Measurements from ENCODE around the gene HOXC5. TPM values are rescaled to one million over a fixed set of nuclear protein-coding genes. Genes with fewer than 3 reads are reported as not detected.

The HOXC5 gene
- total RNA-seq, 1 donor from 2014 or later: not detected

DNA sequence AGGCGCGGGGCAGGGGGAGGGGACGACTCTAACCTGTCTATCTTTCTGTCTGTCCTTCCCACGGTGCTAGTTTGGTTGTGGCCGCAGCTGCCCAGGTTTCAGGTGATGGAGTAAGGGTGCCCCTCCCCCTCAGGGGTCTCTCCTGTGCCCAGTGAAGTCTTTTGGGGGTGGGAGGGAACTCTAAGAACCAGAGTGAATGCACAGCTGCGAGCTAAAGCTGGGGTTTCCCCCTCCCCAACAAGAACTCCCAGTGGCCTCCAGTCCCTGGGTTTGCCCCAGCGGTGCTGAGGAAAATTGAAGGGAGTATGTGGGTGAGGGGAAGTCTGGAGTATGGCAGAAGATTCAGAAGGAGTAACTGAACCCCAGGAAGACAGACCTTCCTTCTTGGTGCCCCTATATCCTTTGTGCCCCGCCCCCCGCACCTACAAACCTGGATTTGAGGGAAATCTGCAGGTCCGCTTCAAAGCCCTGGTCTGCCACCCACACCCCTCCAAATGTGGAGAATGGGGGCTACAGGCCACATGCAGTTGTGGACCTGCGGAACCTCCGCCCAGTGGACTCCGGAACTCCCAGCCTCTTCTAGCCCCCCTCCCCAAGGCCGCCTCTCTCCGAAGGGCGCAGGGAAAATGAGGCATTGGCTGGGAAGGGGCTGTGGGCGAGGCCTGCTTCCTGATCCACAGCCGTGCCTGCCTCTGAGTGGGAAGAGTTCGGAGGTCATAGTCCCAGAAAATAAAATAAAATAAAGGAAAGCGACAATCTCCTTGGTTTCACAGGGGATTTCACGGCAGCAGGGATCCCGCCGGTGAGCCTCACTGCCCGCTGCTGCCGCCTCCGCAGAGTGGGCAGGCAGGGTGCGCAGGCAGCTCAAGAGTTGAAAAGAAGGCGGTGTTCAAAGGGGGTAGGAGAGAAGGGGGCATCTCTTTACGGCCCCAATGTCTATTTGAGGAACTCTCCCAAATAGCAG lies 36.3 kb upstream of the HOXC5 start:
- DNase-seq: no peak

DNA sequence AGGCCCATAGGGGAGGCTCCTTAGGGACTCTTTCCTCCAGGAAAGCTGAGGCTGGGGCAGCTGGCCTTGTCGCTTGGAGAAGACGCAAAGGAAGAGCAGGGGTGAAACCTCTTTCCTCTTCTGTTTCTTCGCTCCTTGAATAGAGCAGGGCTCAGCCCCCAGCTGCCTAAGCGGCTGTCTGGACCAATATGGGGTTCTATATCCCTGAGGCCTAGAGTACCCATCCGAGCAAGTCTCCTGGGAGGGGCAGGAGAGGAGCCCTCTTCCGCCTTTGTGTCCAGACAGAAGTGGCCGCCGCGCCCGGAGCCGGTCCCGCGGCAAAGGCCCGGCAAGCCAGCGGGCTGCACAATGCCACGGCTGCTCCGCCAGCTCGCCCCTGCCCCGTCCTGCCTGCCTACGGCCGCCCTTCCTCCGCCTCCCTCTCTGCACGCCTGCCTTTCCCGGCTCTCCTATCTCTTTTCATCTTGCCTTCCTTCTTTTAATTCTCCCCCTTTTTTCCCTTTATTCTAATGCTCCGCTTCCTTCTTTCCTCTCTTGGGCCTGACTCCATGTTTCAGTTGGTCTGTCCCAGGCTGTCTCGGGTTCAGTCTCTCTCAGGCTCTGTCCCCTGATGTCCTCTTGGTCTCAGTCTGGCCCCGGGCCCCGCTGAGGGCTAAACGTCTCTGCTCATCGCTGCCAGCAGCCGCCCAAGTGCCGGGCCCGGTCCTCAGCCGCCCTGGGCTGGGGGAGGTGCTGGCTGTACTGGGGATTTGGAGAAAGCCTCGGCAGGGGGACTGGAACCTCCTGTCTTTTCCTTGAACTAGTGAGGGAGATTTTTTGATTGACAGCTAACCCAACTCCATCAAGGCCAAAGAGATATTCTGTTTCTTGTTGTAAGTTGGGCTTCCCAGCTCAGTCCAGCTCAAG lies 35.4 kb upstream of the HOXC5 start:
- no peak for DNase-seq

DNA sequence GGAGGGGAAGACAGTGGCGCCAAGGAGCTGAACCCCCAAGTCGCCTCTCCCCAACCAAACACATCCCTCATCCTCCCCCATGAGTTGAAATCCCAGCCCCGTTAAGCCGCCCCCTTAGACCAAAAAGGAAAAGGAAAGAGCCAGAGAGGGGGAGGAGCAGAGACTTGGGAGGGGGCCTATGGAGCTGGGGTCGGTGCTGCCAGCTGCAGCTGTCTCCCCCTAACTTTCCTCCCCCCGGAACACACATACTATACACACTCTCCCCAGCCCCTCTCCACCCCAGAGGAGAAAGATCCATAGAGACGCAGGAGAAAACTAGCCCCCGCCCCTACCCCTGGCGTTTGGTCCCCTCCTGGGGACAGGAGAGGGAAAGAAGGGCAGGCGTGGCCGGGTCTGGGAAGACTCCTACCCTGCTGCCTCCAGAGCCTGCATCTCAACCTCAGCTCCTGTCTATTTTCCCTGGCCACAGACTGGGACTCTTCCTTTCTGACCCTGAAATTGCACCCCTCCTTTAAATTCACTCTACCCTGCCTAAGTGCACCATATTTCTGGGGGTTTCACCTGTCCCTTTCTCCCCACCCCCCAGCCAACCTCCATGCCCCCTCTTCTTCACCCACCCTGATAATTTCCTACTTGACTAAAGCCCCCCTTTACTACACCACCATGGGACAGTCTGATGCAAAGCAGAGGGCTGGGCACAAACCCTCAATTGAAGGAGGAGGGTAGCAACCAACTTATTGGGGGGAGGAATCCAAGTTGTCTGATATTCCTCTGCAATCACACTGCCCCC lies 34.5 kb upstream of the HOXC5 start:
- DNase-seq: no peak

DNA sequence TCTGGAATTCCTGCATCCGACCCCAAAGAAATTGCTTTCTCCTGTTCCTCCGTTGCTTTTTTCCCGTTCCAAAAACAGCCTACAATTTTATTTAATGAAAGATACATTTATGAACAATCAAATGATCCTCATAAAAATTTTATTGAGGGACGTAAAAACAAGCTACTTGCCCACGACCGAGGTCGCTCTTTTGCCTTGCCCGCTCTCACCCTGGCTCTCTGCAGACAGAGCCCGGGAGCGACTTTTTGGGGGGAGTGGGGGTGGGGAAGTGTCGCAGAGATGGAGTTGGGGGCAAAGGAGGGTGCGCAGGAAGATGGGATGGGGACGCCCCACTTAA lies 34.0 kb upstream of the HOXC5 start:
- DNase-seq: no peak

DNA sequence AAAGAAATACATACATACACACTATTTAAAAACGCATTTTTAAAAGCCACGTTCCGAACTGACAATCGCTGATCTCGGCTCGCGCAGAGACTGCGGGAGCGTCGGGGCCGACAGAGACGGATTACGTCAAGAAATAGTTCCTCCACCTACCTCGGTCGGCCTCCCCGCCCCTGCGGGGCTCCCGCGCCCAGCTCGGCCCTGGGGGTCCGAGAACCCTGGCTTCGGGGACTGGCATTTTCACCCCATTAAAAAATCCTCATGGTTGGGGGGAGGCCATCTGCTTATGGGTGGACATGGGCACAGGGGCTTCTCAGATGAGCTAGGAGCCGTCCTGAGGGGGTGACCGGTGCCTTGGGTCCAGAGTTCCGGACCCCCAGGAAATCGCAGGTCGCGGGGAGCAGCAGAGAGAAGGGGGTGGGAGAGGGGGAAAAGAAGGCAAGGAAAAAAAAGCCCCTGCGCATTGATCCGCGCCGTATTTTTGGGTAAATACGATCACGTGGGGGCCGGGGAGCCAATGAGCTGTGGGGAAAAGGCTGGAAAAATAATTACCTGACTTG lies 33.2 kb upstream of the HOXC5 start:
- no peak for DNase-seq

DNA sequence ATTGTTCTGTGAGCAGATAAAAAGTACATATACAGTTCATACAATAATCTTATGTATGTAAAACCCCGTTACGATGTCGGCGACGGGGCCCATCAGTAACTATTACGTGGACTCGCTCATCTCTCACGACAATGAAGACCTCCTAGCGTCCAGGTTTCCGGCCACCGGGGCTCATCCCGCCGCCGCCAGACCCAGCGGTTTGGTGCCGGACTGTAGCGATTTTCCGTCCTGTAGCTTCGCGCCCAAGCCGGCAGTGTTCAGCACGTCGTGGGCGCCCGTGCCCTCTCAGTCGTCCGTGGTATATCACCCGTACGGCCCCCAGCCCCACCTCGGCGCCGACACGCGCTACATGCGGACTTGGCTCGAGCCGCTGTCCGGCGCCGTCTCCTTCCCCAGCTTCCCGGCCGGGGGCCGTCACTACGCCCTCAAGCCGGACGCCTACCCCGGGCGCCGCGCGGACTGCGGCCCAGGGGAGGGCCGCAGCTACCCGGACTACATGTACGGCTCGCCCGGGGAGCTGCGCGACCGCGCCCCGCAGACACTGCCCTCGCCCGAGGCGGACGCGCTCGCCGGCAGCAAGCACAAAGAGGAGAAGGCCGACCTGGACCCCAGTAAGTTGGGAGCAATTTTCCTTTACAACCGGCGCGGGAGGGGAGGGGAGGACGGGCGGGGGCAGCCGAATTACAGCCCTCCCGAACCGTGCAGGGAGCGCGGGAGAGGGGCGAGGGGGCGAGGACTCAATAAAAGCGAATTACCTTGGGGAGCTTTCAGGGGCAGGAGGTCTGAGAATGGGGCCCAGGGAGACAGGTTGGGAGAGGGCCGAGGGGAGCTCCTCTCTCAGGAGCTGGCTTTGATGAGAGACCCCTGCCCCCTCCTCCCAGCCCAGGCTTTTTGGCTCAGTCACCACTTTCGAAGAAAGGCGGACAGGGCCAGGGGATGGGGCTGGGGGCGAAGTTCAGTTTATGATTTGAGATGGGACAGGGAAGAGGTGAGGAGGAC lies 32.4 kb upstream of the HOXC5 start, which contains the start of gene HOXC9:
Gene HOXC9, plus strand, starts transcription at position 46 of the 999 bp plus-strand sequence. Its CDS starts 28 bp downstream, at position 74.
- no peak for DNase-seq

DNA sequence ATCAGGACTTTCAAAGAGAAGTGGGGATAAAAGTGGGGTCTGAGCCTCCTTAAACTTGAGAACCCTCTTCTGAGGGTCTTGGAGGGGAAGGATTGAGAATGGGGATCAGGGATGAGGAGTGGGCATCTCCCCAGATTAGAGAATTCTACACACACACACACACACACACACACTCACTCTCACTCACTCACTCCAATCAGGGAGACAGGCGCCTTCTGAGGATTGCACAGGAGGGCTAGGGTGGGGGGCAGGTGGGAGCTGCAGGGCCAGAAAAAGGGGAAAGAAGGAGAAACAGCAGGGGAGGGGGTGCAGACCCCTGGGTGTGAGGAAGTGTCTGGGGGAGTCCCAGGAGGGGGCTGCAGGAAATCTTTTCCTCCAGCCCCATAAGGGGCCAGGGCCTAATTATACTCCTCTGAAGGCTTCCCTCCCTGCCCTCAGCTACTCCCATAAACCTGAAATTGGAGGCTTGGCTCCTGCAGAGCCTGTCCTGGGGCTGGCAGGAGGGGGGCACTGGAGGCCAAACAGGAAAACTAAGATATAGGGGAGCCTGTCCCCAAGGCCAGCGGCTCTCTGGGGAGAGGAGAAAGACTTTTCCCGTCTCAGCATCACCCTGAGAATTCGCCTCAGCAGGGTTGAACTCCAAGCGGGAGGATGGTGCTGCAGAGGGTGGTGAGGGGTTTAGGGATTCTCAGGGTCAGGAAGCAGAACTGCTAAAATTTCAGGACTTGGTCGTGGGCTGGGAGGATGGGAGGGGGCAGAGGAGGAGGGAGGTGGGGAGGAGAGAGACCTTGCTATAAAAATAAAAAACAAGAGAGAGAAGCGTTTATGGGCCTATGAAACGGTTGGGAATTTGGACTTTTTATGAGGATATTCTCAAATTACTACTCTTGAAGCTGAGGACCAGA lies 31.3 kb upstream of the HOXC5 start:
- DNase-seq: no peak

DNA sequence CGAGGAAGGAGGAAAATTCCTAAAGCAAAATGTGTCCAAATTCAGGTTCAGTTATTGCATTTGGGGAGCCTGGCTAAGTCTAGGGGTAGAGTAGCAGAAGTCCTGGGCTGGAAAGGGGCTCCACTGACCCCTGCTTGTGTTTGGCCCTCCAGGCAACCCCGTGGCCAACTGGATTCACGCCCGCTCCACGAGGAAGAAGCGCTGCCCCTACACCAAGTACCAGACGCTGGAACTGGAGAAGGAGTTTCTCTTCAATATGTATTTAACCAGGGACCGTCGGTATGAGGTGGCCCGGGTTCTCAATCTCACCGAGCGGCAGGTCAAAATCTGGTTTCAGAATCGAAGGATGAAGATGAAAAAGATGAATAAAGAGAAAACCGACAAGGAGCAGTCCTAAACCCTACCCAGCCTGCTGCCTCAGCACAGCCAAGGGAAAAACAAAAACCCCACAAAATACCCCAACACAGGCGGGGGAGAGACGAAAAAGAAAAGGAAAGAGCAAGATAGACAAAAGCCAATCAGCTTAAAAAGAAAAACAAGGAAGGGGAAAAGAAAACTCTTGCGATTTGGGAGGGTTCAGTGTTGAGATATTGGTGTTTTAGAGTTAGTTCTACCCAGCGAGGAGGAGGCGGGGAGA lies 30.5 kb upstream of the HOXC5 start:
- DNase-seq: no peak

DNA sequence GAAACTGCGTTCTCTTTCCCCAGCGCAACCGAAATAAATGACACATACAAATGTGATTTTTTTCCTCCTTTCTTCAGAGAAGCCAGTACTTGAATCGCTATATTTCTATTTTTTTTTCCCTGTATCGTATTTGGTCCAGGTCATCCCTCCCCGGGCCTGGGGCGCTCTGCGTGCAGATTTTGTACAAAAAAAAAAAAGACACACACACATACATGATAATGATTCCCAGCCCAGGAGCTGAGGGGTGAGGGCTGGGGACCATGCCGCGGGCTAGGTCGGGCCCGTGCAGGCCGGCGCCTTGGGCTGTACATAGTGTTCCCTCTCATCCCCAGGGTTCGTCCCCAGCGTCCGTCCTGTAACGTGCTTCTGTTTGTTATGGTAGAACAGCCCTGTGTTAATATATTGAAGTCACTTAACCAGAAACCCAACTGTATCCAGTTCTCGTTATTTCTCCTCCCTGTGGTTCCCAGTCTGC lies 29.9 kb upstream of the HOXC5 start:
- DNase-seq: no peak

DNA sequence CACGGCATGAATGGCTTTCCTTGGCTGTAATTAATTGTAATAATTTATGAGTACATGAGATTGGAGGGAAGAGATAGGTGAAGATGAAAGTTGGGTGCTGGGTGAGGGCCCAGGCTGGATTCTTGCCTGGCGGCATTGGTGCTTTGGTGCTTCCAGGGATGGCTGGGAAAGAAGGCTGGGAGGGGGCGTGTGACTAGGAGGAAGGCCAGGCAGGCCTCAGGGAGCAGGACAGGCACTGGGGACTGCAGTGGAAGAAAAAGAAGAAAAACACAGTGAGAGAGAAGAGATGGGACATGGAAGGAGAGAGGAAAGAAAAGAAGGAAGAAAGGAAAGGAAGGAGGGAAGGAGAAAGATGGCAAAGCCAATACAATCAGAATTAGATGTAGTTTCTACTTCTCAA lies 29.2 kb upstream of the HOXC5 start:
- no peak for DNase-seq

DNA sequence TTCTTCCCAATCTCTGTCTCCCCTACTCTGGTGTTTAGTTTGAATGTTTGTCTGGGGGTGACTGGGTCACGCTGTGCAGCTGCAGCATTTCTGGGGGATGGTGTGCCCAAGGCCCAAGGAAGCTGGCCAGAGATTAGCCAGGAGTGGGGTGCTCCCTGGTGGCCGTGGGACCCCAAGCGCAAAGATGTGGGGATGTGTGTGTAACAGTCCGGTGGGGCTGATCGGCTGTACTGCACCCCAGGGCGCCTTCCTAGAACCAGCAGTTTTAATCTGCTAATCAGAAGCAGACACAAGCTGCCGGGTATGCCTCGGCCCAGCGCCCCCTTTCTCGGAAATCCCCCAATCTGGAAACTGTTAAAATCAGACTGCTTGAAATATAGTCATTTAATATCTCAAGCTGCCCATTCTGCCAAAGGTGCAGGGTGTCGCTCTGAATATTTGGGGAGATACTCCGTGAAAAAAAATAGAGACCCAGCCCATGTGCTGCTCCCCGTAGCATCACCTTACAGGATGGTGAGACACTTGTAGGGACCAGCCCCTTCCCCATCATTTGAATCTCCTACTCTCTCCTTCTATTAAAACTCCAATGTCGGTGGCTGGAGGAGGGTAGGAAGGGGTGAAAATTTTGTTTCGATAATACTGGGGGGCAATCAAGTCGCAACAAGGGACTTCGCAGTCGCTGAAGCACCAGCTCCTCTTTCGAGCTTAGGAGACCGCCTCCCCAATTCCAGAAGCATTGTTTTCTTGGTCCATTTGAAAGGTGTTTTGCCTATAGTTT lies 28.6 kb upstream of the HOXC5 start:
- DNase-seq: no peak

DNA sequence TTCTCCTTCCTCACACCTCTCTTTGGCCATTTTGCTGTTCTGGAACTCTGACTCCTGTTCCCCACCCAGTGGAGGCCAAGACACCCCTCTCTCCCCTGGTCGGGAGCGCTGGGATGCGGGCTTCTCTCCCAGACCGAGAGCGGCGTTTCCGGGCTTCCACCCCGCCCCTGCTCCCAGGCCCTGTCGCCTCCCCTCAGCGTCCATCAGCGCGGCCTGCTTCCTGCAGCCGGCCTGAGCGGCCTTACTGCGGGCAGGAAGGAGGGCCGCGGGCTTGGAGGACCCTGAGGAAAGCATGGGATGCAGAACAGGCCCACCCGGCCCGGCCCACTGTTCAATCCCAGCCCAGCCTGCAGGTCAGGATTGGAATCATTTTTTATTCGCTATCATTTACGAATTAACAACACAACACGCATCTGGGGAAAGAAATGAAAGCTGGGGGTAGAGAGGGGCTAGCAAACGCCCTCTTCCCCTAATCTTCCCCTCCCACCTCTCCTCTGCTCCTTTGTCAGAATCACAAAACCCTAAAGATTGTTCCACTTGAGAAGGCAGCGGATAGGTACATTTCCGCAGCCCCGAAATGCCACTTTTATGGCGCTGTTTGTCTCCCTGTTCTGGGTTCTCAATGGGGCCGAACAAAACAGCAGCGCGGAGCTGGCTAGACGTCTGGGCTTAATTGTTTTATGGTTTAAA lies 27.9 kb upstream of the HOXC5 start:
- no peak for DNase-seq

DNA sequence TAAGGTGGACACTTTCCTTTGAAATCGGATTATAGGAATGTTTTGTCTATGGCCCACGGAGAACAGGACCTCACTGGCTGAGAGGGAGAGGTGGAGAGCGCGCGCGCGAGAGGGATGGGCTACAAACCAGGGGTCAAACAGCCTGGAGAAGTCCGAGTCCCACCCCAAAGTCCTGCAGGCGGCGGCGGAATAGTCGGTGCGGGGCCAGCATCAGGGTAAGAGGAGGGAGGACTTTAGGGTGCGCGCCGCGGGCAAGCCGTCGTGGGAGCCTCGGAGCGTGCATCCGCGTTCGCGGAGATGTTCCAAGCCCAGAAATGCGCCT lies 27.4 kb upstream of the HOXC5 start:
- no peak for DNase-seq

DNA sequence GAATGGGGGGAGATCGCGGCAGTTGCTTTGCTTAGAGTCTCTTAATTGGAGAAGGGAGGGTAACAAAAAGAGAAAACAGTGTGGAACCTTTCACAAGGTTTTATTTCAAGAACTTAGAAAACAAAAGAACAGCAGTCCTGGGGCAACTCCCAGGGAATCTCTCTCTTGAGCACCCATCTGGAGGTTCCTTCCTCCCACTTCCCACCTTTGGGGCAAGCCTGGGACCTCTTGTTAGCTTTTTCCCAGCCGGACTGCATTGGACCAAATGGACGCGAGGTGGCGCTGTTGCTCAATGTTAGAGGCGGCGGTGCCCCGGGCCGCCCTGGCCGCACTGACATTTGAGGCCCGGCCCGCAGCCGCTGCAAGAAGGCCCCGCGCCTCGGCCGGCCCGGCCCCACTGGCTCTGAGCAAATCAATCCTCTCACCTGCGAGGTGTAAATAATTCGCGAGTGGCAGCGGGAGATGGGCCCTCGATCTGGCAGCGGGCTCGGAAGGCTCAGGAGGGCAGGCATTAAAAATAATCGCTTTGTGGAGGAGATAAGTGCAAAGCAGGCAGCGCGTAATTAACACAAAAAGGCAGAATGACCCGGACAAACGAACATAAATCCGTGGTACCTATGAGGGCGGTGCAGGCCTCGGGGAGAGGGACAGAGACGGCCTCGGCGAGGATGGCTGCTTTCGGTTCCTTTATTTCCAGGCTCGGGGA lies 26.8 kb upstream of the HOXC5 start:
- DNase-seq: peak; percentile 87

DNA sequence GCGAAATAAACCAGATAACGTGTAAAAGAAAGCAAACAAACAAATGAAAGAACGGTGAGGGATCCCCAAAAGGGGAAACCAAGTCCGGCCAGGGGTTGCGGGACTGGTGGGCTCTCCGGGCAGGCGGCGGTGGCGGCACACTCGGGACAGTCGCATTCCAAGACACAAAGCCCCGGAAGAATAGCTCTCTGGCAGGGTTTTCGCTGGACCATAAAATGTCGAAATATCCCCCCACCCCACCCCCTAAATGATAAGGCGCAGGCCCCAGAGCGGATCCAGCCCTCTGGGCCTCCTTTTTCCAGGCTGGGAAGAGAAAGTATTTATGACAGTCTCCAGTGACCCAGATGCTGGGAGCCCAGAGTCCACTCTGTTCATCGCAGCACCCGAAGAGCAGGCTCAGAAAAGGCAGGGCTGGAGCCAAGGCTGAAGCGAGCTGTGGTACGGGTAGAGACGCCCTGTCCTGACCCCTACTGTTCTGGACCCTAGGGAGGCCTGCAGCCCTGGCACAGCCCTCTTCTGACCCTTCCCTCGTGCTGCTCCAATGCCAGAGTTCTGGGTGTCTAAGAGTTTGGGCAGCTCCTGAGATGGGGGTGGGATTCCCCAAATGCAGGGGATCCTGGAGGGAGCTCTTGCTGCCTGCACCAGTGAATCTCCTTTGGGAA lies 26.2 kb upstream of the HOXC5 start:
- no peak for DNase-seq

DNA sequence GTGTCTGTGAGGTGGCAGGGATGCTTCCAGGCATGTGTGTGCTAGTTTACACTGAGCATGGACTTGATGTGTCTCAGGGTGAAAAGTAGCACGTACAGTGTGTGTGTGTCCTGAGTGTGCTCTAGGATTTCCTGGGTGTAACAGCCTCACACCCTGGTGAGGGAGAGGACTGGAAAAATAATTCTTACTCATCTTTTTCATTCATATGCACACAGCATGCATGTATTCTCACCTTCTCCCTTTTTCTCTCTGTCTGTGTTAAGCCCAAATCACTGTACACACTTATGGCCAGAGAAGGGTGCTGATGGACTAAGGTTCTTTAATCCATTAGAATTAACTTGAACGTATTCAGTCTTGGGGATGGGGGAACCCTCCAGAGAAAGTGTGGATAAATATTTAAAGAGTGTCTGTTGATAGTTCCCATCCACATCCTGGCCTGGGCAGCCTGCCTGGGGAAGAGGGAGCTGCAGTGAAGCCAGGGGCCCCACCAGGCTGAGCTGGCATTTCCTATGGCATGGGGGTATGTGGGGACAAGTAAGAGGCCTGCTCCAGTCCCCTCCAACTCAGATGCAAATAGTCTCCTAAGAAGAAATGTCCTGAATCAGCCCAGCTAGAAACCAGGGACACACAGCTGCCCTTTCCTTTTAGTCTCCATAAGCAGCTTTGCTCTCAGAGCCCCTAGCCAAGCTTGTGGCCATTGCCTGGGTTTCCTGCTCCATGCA lies 25.2 kb upstream of the HOXC5 start:
- no peak for DNase-seq

Measured in dermis blood vessel endothelial cell (primary cell).